HUES64 (cell line): Measurements from ENCODE around the gene CTNNA3.

Experiments
- H3K27ac ChIP-seq: 2 replicates; pipeline ENCODE4 v1.7.0; 2013; ENCODE audit warnings: low read depth, low read length, inconsistent platforms
- H3K27me3 ChIP-seq: 2 replicates; pipeline ENCODE4 v1.6.1; 2013; ENCODE audit warnings: mild to moderate bottlenecking, low read length; ENCODE audit not compliant: insufficient read depth
- H3K36me3 ChIP-seq: 2 replicates; pipeline ENCODE4 v1.6.1; 2013; ENCODE audit warnings: mild to moderate bottlenecking, low read length; ENCODE audit not compliant: insufficient read depth
- H3K4me1 ChIP-seq: 2 replicates; pipeline ENCODE4 v1.6.1; 2013; ENCODE audit warnings: mild to moderate bottlenecking, low read length, moderate library complexity; ENCODE audit not compliant: insufficient read depth
- H3K4me3 ChIP-seq: 2 replicates; pipeline ENCODE4 v1.5.1; 2013; ENCODE audit warnings: mild to moderate bottlenecking, low read length, moderate library complexity
- H3K9ac ChIP-seq: 2 replicates; pipeline ENCODE4 v1.6.1; 2013; ENCODE audit warnings: mild to moderate bottlenecking, low read depth, low read length
- H3K9me3 ChIP-seq: 2 replicates; pipeline ENCODE4 v1.6.1; 2013; ENCODE audit warnings: low read depth, low read length; ENCODE audit not compliant: insufficient read depth
- WGBS: fragments of 150-250, 120-280 bp; methylation state at CpG from one replicate; pipeline ENCODE4 v1.1.7; 2013; ENCODE audit warnings: missing lambda C conversion rate; 5-methylcytosine and 5-hydroxymethylcytosine counted together

Gene CTNNA3

GRCh38 chr10:65964205-65964604, 1731.8 kb downstream of the CTNNA3 start:
- peaks cover 9% of the 10 kb centered on the region for H3K9me3 ChIP-seq
- H3K36me3 ChIP-seq, result no peaks in the 10 kb centered on the region
- WGBS, result 94% methylated on average over 1 of the region's 1 CpG
- H3K27me3 ChIP-seq, result no peaks in the 10 kb centered on the region
- H3K4me1 ChIP-seq, result no peaks in the 10 kb centered on the region
- no peak overlapping the region for H3K9ac ChIP-seq
- H3K4me3 ChIP-seq, result no peak overlapping the region
- no peak overlapping the region for H3K27ac ChIP-seq

GRCh38 chr10:65952086-65952485, 1743.9 kb downstream of the CTNNA3 start:
- Histone ChIP-seq H3K9me3 (no peaks in the 10 kb centered on the region), H3K36me3 (no peaks in the 10 kb centered on the region), H3K9ac (no peak overlapping the region), H3K27ac (no peak overlapping the region), H3K4me1 (no peaks in the 10 kb centered on the region), H3K4me3 (no peak overlapping the region), H3K27me3 (no peaks in the 10 kb centered on the region)

DNA sequence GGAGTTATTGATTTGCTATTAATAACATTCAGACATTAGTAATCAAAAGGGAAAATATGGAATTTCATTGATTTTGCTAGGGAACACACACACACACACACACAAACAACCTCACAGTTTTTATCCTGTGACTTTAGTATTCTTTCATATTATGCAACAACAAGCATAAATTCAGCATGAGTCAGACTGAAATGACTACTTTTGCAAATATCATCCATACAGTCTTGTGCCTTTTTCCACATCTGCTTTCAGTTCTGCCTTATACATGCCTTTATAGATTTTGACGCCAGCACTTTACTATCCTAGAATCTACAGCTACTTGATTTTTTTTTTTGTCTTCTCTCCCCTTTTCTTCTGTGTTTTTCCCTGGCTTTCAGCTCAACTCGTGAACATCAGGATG, 1745.9 kb downstream of the CTNNA3 start:
- Histone ChIP-seq H3K9me3 (no peaks in the 10 kb centered on the region), H3K36me3 (no peaks in the 10 kb centered on the region), H3K9ac (no peak overlapping the region), H3K27ac (no peak overlapping the region), H3K4me3 (no peak overlapping the region), H3K4me1 (no peaks in the 10 kb centered on the region), H3K27me3 (no peaks in the 10 kb centered on the region)
- 86% methylated on average over 2 of the region's 2 CpGs for WGBS

DNA sequence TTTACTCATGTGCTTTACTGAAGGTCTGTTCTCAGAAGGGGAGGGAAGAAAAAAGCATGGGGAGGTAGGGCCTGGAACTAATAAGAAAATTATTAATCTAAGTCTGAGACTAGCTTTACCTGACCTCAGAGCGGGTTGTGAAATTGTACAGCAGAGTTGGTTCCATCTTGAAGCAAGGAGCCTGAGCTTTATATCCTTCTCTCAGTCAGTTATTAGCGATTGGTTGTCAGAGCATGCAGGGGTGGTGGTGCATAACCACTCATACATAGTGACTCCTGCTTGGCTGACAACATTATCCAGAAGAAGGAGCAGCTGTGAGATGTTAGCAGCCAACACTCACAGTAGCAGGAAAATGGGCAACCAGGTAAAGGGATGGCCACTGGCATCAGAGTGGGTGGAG, 1746.5 kb downstream of the CTNNA3 start:
- 79% methylated on average over 2 of the region's 2 CpGs for WGBS
- H3K36me3 ChIP-seq, result no peaks in the 10 kb centered on the region
- no peak overlapping the region for H3K27ac ChIP-seq

GRCh38 chr10:65945061-65945460, 1750.9 kb downstream of the CTNNA3 start:
- H3K27ac ChIP-seq, result no peak overlapping the region
- H3K4me3 ChIP-seq, result no peak overlapping the region
- H3K9me3 ChIP-seq, result no peaks in the 10 kb centered on the region
- H3K27me3 ChIP-seq, result no peaks in the 10 kb centered on the region
- no peaks in the 10 kb centered on the region for H3K4me1 ChIP-seq
- 95% methylated on average over 3 of the region's 3 CpGs for WGBS
- H3K36me3 ChIP-seq, result no peaks in the 10 kb centered on the region
- H3K9ac ChIP-seq, result no peak overlapping the region

More for the DNA sequence above, 1746.5 kb downstream of the CTNNA3 start:
- Histone ChIP-seq H3K9ac (no peak overlapping the region), H3K4me3 (no peak overlapping the region), H3K9me3 (no peaks in the 10 kb centered on the region), H3K4me1 (no peaks in the 10 kb centered on the region), H3K27me3 (no peaks in the 10 kb centered on the region)

DNA sequence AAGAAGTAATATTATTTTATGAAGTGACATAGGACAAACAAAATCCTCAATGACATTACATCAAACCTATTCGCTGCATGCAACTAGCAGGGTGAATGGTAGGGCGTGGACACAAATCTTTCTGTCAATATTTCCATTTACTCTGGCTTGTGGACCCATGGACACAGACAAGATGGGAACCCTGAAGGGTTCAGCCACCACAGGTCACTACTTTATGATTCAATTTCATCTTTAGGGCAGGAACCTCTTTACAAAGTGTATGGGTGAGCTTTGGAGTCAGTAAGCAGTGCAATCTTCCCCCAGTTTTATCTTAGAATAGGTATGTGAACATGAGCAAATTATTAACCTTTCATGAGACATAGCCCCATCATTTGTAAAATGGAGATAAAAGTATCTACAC, 1752.5 kb downstream of the CTNNA3 start:
- Histone ChIP-seq H3K4me1 (no peaks in the 10 kb centered on the region), H3K27ac (no peak overlapping the region), H3K4me3 (no peak overlapping the region), H3K9ac (no peak overlapping the region), H3K27me3 (no peaks in the 10 kb centered on the region), H3K36me3 (no peaks in the 10 kb centered on the region), H3K9me3 (no peaks in the 10 kb centered on the region)
- WGBS, result 97% methylated on average over 2 of the region's 2 CpGs

DNA sequence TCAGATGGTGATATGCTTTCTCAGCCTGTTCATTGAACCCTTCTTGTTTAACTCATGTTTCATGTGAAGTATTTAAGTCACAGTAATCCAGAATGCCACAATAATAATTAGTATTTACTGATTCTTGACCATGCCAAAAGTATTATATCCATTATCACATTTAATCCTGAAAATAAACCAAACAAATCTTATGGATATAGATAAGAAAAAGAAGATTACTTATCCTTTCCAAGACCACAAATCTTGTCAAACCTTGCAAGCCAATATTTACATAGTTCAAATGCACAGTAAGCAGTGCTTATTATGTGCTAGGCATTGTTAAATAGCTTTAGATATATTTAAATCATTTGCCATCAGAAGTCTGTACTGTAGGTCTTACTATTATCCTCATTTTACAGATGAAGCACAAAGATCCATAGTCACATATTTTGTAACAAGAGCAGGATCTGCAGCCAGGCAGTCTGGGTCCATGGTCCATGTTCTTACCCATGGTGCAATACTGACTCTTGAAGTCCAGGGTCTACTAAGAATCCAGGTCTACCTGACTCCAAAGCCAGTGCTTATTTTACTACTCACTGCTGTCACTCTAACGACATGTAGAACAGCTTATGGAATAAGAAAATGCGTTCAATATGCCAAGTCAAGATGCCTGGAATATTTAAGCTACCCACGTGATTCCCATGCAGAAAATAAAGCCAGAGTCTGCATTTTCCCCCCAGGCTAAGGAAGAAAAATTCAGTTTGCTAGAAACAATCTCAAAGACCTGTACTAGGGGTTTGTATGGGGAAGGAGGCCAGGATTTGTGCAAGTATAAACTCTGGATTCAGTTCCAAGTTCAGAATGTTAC, 1755.0 kb downstream of the CTNNA3 start:
- H3K27me3 ChIP-seq, result no peaks in the 10 kb centered on the region
- H3K27ac ChIP-seq, result no peak overlapping the region
- H3K36me3 ChIP-seq, result no peaks in the 10 kb centered on the region
- no peak overlapping the region for H3K9ac ChIP-seq
- no peak overlapping the region for H3K4me3 ChIP-seq
- no peaks in the 10 kb centered on the region for H3K9me3 ChIP-seq
- H3K4me1 ChIP-seq, result no peaks in the 10 kb centered on the region
- 91% methylated on average over 3 of the region's 3 CpGs for WGBS

- Histone ChIP-seq H3K36me3 (no peaks in the 10 kb centered on the region), H3K4me3 (no peak overlapping the region), H3K4me1 (no peaks in the 10 kb centered on the region), H3K9ac (no peak overlapping the region), H3K9me3 (no peaks in the 10 kb centered on the region), H3K27me3 (no peaks in the 10 kb centered on the region), H3K27ac (no peak overlapping the region)
Observed at GRCh38 chr10:65940105-65940504, 1755.9 kb downstream of the CTNNA3 start.

DNA sequence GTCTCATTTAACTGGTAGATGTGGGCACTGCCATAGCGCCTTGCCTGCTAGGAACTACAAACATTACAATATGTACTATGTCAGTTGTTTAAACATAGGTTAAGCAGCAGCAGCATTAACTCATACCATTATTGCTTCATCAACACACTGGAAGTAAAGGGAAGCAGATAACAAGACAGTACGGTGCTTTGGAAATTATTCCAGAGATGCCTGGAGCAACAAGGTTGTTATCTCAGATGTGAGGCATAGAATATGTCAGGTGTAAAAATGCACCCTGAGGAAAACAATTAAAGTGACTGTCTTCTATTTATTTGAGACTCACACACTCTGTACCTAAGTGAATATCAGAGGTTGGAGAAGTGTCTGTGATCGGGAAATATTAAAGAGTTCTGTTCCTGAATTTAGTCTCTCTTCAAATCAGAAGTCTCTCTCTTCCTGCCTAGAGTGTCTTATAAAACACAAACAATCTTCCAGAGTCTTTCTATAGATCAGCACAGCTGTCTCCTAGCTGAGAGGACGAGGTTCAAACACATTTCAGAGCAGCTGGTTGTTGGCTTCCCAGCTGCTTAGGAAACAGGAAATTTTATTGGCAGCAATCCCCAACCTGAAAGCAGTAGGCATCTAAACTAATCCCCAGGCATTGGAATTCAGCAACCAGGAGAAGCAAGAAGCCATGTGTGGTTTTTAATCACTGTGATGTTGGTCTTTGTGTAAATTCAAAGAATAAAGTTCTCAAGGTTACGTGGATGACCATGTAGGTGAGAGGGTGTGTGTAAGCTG, 1764.5 kb downstream of the CTNNA3 start:
- no peaks in the 10 kb centered on the region for H3K27me3 ChIP-seq
- no peaks in the 10 kb centered on the region for H3K9me3 ChIP-seq
- no peak overlapping the region for H3K9ac ChIP-seq
- 92% methylated on average over 5 of the region's 5 CpGs for WGBS
- no peak overlapping the region for H3K4me3 ChIP-seq
- no peak overlapping the region for H3K27ac ChIP-seq
- H3K4me1 ChIP-seq, result no peaks in the 10 kb centered on the region
- no peaks in the 10 kb centered on the region for H3K36me3 ChIP-seq

- no peaks in the 10 kb centered on the region for H3K27me3 ChIP-seq
- no peak overlapping the region for H3K27ac ChIP-seq
- no peaks in the 10 kb centered on the region for H3K4me1 ChIP-seq
- no peaks in the 10 kb centered on the region for H3K9me3 ChIP-seq
- H3K36me3 ChIP-seq, result no peaks in the 10 kb centered on the region
- 58% methylated on average over 1 of the region's 1 CpG for WGBS
- no peak overlapping the region for H3K4me3 ChIP-seq
- no peak overlapping the region for H3K9ac ChIP-seq
Observed at GRCh38 chr10:65911151-65911835, 1784.7 kb downstream of the CTNNA3 start.

DNA sequence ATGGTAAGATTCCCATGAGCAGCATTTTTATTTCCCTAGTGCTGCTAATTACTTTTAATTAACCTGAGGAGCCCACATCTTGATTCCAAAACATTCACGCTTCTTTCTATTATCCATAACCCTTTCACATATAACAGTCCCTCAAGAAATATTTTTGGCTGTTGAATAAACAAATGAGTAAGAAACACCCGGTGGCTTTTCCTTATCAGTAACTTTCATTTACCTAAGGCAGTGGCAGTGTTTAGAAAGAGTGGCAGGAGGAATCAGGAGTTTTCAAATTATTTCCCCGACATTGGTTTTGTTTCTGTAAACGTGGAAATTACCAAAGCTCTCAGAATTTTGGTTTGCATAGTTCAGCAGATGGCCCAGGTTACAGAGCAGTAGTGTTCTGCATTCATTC, 1785.8 kb downstream of the CTNNA3 start:
- no peaks in the 10 kb centered on the region for H3K27me3 ChIP-seq
- H3K4me3 ChIP-seq, result no peak overlapping the region
- H3K9me3 ChIP-seq, result no peaks in the 10 kb centered on the region
- no peaks in the 10 kb centered on the region for H3K36me3 ChIP-seq
- H3K4me1 ChIP-seq, result no peaks in the 10 kb centered on the region
- no peak overlapping the region for H3K27ac ChIP-seq
- WGBS, result 98% methylated on average over 3 of the region's 4 CpGs
- no peak overlapping the region for H3K9ac ChIP-seq
